Muscle layer of colon (tissue), 2 donors: ENCODE data around the gene FOXL3.
"Not testable (repeated sequence)": the region's sequence is repeated elsewhere in the genome, so short reads cannot be mapped to it uniquely, and the experiment has no call there.

Experiments
- H3K27ac ChIP-seq: one replicate; pipeline ENCODE4 v1.7.0; 2013; ENCODE audit warnings: low read depth, mild to moderate bottlenecking, low read length, moderate library complexity
- H3K27me3 ChIP-seq, 2 donors: one replicate each; pipeline ENCODE4 v1.7.0; 2013; ENCODE audit warnings: low read length in 2 of 2, mild to moderate bottlenecking in 2 of 2; ENCODE audit not compliant: insufficient read depth in 2 of 2, control insufficient read depth in 1 of 2
- H3K36me3 ChIP-seq: one replicate; pipeline ENCODE4 v1.7.0; 2013; ENCODE audit warnings: mild to moderate bottlenecking, low read length; ENCODE audit not compliant: insufficient read depth
- H3K4me1 ChIP-seq: one replicate; pipeline ENCODE4 v1.7.0; 2013; ENCODE audit warnings: mild to moderate bottlenecking, low read length; ENCODE audit not compliant: insufficient read depth
- H3K4me3 ChIP-seq, 2 donors: one replicate each; pipeline ENCODE4 v1.7.0; 2013; ENCODE audit warnings: low read length in 2 of 2, low read depth in 1 of 2, mild to moderate bottlenecking in 1 of 2, moderate library complexity in 1 of 2
- H3K9ac ChIP-seq: one replicate; pipeline ENCODE4 v1.7.0; 2013; ENCODE audit warnings: low read length
- H3K9me3 ChIP-seq: one replicate; pipeline ENCODE4 v1.7.0; 2013; ENCODE audit warnings: mild to moderate bottlenecking, low read length
- donor health status: abdominal sarcoma.
- donor health status: Adenocarcinoma of cecum.

The FOXL3 gene

DNA sequence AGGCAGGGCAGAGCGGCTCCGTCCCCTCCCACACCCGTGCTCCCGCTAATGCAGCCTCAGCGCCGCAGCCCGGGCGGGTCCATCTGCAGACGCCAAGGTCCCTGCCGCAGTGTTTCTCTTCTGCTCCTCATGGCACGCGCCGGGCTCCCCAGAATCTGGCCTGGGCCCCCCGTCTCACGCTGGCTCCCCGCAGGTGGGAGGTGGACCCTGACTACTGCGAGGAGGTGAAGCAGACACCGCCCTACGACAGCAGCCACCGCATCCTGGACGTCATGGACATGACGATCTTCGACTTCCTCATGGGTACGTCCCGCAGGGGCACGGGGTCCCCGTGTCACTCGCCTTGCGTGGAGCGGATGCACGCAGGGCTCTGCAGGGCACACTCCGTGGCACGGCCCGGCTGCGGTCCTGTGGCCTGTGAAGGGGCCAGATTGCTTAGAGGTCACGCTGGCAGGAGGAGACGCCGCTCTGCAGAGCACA is 33.5 kb upstream of the FOXL3 start:
- H3K9me3 ChIP-seq = no peaks in the 10 kb centered on the region
- H3K27ac ChIP-seq = no peak overlapping the region
- no peaks in the 10 kb centered on the region for H3K4me1 ChIP-seq
- H3K36me3 ChIP-seq = peaks cover 59% of the 10 kb centered on the region
- no peaks in the 10 kb centered on the region for H3K27me3 ChIP-seq
- H3K4me3 ChIP-seq = no peak overlapping the region
- H3K9ac ChIP-seq = no peak overlapping the region

DNA sequence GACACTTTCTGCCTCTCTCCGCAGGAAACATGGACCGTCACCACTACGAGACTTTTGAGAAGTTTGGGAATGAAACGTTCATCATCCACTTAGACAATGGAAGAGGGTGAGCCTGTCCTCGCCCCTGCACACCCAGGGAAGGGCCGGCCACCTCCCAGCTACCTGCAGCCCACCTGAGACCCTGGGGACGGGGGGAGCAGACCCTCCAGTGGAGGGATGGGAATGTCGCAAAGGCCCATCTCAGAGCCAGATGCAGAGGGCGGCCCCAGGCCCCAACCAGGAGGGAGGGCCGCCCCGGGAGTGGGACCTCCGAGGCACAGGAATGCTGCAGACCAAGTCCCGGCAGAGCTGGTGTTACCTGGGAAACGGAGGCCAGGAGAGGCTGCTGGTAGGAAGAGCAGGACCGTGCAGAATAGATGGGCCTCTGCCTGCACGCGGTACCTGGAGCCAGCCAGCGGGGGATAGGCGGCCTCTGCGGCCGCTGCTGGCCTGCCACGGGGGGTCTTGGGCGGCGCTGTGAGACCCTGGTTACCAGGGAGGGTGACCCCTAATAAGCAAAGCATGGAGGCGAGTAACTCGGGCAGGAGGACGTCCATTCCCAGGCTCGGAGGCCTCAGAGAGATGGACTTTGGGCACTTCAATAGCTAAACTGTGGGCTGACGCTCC is 32.9 kb upstream of the FOXL3 start:
- Histone ChIP-seq H3K4me1 (no peaks in the 10 kb centered on the region), H3K9me3 (no peaks in the 10 kb centered on the region), H3K27ac (no peak overlapping the region), H3K36me3 (peaks cover 54% of the 10 kb centered on the region), H3K9ac (no peak overlapping the region), H3K4me3 (no peak overlapping the region), H3K27me3 (no peaks in the 10 kb centered on the region)

DNA sequence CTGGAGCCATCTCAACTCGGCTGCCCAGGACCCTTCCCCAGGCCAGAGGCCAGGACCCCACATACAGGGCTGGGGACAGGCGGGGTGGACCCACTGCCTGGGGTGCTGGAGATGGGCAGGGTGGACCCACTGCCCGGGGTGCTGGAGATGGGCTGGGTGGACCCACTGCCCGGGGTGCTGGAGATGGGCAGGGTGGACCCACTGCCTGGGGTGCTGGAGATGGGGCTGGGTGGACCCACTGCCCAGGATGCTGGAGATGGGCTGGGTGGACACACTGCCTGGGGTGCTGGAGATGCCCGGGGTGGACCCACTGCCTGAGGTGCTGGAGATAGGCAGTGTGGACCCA is 32.4 kb upstream of the FOXL3 start:
- H3K36me3 ChIP-seq = peaks cover 51% of the 10 kb centered on the region
- no peaks in the 10 kb centered on the region for H3K9me3 ChIP-seq
- H3K4me3 ChIP-seq = no peak overlapping the region
- H3K27ac ChIP-seq = no peak overlapping the region
- no peaks in the 10 kb centered on the region for H3K27me3 ChIP-seq
- H3K4me1 ChIP-seq = no peaks in the 10 kb centered on the region
- no peak overlapping the region for H3K9ac ChIP-seq

DNA sequence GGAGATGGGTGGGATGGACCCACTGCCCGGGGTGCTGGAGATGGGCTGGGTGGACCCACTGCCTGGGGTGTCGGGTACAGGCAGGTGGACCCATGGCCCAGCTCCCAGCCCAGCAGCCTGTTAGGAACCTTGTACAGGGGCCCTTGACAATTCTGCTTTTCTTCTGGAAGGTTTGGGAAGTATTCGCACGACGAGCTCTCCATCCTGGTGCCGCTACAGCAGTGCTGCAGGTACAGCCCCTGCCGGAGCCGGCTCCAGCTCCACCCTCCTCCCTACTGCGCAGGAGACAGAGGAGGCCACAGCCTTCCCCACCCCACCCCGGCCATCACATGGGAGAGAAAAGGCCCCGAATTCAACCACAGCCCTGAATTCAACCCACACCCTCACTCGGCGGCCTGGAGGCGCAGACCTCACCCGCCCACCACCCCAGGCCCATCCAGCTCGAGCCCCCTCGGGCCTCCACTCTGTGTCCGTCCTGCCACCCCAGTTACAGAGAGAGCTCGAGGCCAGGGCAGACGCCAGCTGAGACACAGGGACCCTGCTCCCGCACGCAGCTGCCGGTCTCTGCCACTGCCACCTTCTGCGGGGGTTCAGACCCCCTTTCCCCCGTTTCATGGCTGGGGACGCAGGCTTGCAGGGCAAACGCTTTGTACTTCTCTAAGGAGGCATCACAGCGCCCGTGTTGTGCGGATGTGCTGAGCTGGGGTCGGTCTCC is 31.3 kb upstream of the FOXL3 start:
- H3K4me3 ChIP-seq = no peak overlapping the region
- no peaks in the 10 kb centered on the region for H3K9me3 ChIP-seq
- H3K27me3 ChIP-seq = no peaks in the 10 kb centered on the region
- peaks cover 51% of the 10 kb centered on the region for H3K36me3 ChIP-seq
- H3K4me1 ChIP-seq = no peaks in the 10 kb centered on the region
- H3K9ac ChIP-seq = no peak overlapping the region
- H3K27ac ChIP-seq = no peak overlapping the region

DNA sequence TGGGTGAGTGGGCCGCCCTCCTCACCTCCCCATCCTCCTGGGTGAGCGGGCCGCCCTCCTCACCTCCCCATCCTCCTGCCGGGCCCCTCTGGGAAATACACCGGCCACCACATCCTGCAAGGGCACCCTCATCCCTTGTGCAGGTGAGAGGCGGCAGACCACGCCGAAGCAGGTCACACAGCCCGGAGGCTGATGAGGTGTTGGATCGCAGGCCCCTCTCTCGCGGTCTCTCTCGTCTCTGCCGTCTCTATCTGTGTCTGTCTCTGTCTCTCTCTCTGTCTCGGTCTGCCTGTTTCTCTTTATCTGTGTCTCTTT is 30.8 kb upstream of the FOXL3 start:
- H3K27me3 ChIP-seq = no peaks in the 10 kb centered on the region
- no peak overlapping the region for H3K9ac ChIP-seq
- H3K4me1 ChIP-seq = no peaks in the 10 kb centered on the region
- H3K4me3 ChIP-seq = no peak overlapping the region
- no peaks in the 10 kb centered on the region for H3K9me3 ChIP-seq
- no peak overlapping the region for H3K27ac ChIP-seq
- H3K36me3 ChIP-seq = peaks cover 51% of the 10 kb centered on the region

DNA sequence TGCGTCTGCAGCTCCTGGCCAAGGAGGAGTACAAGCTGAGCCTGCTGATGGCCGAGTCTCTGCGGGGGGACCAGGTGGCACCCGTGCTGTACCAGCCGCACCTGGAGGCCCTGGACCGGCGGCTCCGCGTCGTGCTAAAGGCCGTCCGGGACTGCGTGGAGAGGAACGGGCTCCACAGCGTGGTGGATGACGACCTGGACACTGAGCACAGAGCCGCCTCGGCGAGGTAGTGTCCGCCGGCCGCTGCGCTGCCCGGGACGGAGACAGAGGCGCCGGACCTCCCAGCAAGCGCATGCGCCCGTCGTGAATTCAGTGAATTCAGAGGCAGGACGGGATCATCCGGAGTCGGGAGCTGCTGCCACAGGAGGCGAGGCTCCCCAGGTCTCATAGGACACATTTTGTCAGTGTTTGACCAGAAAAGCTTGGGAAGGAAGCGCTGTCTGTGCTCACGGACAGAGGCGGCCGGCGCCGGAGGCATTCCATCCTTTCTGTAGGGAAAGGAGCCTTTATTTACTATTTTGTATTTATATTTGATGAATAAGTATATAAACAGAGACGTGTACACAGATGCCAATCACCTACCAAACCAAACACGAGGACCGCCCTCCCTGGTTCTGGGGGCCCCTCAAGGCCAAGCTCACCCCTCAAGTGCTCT is 30.1 kb upstream of the FOXL3 start:
- H3K36me3 ChIP-seq = peaks cover 47% of the 10 kb centered on the region
- no peak overlapping the region for H3K4me3 ChIP-seq
- no peaks in the 10 kb centered on the region for H3K9me3 ChIP-seq
- no peaks in the 10 kb centered on the region for H3K4me1 ChIP-seq
- H3K27me3 ChIP-seq = no peaks in the 10 kb centered on the region
- no peak overlapping the region for H3K27ac ChIP-seq
- no peak overlapping the region for H3K9ac ChIP-seq

DNA sequence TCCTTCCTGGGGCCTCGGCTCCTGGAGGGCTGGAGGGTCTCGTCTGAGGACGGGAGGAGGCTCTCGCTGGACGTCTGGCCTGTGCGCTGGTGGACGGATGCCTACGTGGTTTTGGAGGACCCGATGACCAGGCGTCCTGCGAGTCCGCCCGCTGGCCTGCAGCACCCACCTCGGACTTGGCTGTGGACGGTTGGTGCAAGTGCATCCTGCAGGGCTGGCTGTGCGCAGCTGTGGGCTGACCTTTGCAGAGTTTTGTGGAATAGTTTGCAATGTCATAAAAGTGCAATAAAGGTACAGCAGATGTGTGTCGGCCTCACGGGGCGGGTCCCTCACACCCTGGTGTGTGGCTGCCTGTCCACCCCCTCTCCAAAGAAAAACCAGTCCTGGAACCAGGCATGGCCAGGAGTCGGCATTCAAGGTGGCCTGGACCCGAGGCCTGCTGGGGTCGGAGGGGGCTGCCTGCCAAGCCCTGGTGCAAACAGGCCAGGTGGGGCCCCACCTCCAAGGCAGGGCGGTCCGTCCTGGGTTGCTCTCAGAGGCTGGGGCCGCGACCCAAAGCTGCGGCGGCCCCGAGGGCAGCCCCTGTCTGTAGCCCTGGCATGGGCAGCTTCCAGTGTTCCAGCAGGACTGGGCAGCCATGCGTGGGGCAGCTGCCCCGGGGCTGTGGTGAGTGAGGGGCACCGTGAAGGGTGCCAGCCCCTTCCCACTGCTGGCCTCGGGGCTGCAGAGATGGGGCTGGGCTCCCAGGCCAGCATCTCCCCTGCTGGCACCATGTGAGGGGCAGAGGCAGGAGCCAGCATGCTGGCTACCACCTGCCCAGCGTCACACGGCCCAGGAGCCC is 29.3 kb upstream of the FOXL3 start:
- Histone ChIP-seq H3K27ac (no peak overlapping the region), H3K27me3 (no peaks in the 10 kb centered on the region), H3K9ac (no peak overlapping the region), H3K36me3 (peaks cover 39% of the 10 kb centered on the region), H3K4me1 (no peaks in the 10 kb centered on the region), H3K4me3 (no peak overlapping the region), H3K9me3 (no peaks in the 10 kb centered on the region)

DNA sequence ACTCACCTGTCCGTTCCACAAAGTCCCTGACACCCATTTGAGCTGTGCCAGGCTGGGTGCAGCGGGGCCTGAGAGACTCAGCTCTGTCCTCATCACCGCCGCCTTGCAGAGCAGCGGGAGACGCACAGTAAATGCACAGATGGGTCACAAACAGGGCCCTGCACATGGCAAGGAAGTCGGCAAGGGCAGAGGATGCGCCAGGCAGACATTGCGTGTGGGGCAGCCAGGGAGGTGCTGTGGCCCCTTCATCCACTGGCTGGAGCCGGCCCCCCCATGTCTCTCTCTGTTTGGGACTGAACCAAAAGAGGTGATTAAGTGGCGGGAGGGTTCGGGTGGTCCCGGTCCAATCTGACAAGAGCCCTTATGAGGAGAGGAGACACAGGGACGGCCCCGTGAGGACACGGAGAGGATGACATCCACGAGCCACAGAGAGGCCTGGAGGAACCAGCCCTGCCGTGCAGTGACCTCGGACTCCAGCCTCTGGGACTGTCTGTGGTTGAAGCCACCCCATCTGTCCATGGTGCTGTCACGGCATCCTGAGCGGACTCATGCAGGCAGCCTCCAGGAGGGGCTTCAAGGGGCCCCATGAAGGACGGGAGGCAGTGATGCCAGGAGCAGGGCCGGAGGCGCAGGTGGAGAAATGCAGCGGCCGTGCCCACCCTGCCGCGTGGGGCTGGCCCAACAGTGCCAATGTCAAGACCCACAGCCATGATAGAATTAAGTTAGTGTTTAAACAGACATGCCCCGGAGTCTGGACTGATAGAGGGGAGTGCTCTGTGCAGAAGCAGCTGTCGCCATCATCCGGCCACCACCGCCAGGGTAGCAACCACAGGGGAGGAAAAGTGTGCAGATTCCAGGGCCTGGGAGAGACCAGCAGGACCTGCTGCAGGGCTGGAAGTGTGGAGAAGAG is 28.4 kb upstream of the FOXL3 start:
- no peaks in the 10 kb centered on the region for H3K27me3 ChIP-seq
- no peaks in the 10 kb centered on the region for H3K9me3 ChIP-seq
- H3K9ac ChIP-seq = no peak overlapping the region
- peaks cover 30% of the 10 kb centered on the region for H3K36me3 ChIP-seq
- no peak overlapping the region for H3K4me3 ChIP-seq
- no peak overlapping the region for H3K27ac ChIP-seq
- H3K4me1 ChIP-seq = no peaks in the 10 kb centered on the region

DNA sequence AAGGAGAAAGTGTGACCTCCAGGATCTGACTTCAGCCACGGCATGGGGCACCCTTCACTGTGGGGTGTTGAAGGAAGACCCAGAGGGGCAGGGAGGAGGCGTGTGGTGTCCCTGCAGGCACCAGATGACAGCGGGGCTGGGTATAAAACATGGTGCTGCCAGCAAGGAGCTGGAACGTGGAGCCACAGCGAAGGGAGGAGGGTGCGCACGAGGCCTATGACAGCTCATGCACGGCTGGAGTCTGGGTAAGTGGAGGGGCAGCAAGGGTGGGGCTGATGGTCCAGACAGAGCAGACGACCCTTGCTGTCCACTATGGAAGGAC is 27.8 kb upstream of the FOXL3 start:
- Histone ChIP-seq H3K9me3 (no peaks in the 10 kb centered on the region), H3K27ac (no peak overlapping the region), H3K4me1 (no peaks in the 10 kb centered on the region), H3K4me3 (no peak overlapping the region), H3K9ac (no peak overlapping the region), H3K27me3 (no peaks in the 10 kb centered on the region), H3K36me3 (peaks cover 24% of the 10 kb centered on the region)

DNA sequence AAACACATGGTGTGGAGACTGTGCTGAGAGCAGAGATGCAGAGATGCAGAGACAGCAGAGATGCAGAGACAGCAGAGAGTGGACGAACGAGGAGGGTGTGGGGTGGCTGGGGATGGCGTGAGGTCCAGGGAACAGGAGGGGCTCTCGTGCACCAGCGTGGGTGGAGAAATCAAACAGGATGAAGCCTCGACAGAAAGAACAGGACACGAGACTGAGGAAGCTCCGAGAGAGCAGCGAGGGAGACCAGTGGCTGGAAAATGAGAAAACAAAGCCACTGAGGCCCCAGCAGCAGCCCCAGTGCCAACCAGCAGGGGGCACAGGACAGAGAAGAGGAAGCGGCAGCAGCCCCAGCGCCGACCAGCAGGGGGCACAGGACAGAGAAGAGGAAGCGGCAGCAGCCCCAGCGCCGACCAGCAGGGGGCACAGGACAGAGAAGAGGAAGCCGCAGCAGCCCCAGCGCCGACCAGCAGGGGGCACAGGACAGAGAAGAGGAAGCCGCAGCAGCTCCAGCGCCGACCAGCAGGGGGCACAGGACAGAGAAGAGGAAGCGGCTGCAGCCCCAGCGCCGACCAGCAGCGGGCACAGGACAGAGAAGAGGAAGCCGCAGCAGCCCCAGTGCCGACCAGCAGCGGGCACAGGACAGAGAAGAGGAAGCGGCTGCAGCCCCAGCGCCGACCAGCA is 27.2 kb upstream of the FOXL3 start:
- not testable (repeated sequence) for H3K9ac ChIP-seq, H3K4me3 ChIP-seq, H3K27ac ChIP-seq, H3K9me3 ChIP-seq, H3K27me3 ChIP-seq, H3K4me1 ChIP-seq
- H3K36me3 ChIP-seq = peaks cover 19% of the 10 kb centered on the region
